ENCODE results near the gene CATSPER4. TPM values are rescaled to one million over a fixed set of nuclear protein-coding genes. Genes with fewer than 3 reads are reported as not detected.

Gene CATSPER4
- total and polyA plus RNA-seq, 2 experiments from 2014 or later, result 0.31 TPM; not detected in 1

DNA sequence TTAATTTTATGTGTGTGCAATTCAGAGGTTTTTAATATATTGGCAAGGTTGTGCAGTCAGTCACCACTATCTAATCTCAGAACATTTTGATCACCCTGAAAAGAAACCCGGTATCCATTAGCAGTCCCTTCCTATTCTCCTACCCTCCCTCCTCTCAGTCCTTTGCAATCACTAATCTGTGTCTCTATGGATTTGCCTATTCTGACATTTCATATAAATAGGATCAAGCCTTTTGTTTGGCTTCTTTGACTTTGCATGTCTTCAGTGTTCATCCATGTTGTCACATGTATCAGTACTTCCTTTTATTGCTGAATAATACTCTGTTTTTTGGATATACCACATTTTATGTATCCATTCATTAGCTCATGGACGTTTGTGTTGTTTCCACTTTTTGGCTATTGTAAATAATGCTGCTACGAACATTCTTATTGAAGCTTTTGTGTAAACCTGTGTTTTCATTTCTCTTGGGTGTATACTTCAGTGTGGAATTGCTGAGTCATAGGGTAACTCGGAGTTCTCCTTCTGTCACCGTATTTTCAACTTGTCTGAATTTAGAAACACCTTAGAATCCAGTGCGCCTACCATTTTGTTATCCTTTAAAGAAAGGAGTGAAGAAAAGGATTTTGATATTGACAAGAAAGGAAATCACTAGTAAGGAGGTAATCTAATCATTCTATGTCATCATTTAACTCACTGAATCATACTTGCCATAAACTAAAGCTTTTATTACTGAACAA is 47.0 kb downstream of the CATSPER4 start:
- ATAC-seq, result no peak
- Histone ChIP-seq H3K4me2 (no peak overlapping the region), H2AFZ (no peak overlapping the region), H3K27ac (ENCODE audit: low read depth) (no peak overlapping the region), H3K4me3 (no peak overlapping the region), H4K20me1 (replicated peaks; ENCODE audit: insufficient read depth) (peaks cover 61% of the 10 kb centered on the region), H3K4me1 (ENCODE audit: insufficient read depth) (peaks cover 20% of the 10 kb centered on the region), H3K9me2 (ENCODE audit: insufficient read depth) (no peaks in the 10 kb centered on the region), H3K36me3 (ENCODE audit: insufficient read depth) (peaks cover 3% of the 10 kb centered on the region; the same call in 1 of the 2 replicates), H3F3A (replicated peaks; ENCODE audit: low read depth) (no peaks in the 10 kb centered on the region), H3K79me2 (replicated peaks; ENCODE audit: insufficient read depth) (peaks cover 81% of the 10 kb centered on the region), H3K27me3 (ENCODE audit: insufficient read depth) (peaks cover 6% of the 10 kb centered on the region; the same call in 1 of the 2 replicates)
- DNase-seq (ENCODE audit: low spot score), result no peak
- Mint-ChIP-seq H3K4me1 (peaks cover 25% of the 10 kb centered on the region; the same call in 2 of the 3 replicates), H3K36me3 (ENCODE audit: low read depth) (peaks cover 29% of the 10 kb centered on the region), H3K27ac (peak overlapping the region; percentile 81; the same call in 1 of the 2 replicates), H3K9me3 (peaks cover 9% of the 10 kb centered on the region; the same call in 2 of the 3 replicates), H3K4me3 (no peak overlapping the region), H3K27me3 (ENCODE audit: insufficient read depth, low read depth, poor library complexity) (peaks cover 7% of the 10 kb centered on the region)
- TF ChIP-seq, protein P1, sequence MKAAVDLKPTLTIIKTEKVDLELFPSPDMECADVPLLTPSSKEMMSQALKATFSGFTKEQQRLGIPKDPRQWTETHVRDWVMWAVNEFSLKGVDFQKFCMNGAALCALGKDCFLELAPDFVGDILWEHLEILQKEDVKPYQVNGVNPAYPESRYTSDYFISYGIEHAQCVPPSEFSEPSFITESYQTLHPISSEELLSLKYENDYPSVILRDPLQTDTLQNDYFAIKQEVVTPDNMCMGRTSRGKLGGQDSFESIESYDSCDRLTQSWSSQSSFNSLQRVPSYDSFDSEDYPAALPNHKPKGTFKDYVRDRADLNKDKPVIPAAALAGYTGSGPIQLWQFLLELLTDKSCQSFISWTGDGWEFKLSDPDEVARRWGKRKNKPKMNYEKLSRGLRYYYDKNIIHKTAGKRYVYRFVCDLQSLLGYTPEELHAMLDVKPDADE (IDR thresholded peaks at IDR 0.05), result no peak
- TF ChIP-seq ZNF331 (CRISPR knock-in tag; IDR thresholded peaks at IDR 0.05; ENCODE audit: low read depth) (no peak), EZH2phosphoT487 (IDR thresholded peaks at IDR 0.05; ENCODE audit: unreplicated experiment) (no peak), EZH2 (IDR thresholded peaks at IDR 0.05; ENCODE audit: low read depth, unreplicated experiment) (no peak), STAT1 (IDR thresholded peaks at IDR 0.05; ENCODE audit: unreplicated experiment) (no peak), JUNB (IDR thresholded peaks at IDR 0.05; ENCODE audit: unreplicated experiment) (no peak), NANOG (IDR thresholded peaks at IDR 0.05; ENCODE audit: borderline replicate concordance) (no peak), POLR2AphosphoS5 (IDR thresholded peaks at IDR 0.05; ENCODE audit: low read depth) (no peak), CREB1 (CRISPR knock-in tag; IDR thresholded peaks at IDR 0.05; ENCODE audit: low read depth) (no peak)
- TF ChIP-seq, protein P2, sequence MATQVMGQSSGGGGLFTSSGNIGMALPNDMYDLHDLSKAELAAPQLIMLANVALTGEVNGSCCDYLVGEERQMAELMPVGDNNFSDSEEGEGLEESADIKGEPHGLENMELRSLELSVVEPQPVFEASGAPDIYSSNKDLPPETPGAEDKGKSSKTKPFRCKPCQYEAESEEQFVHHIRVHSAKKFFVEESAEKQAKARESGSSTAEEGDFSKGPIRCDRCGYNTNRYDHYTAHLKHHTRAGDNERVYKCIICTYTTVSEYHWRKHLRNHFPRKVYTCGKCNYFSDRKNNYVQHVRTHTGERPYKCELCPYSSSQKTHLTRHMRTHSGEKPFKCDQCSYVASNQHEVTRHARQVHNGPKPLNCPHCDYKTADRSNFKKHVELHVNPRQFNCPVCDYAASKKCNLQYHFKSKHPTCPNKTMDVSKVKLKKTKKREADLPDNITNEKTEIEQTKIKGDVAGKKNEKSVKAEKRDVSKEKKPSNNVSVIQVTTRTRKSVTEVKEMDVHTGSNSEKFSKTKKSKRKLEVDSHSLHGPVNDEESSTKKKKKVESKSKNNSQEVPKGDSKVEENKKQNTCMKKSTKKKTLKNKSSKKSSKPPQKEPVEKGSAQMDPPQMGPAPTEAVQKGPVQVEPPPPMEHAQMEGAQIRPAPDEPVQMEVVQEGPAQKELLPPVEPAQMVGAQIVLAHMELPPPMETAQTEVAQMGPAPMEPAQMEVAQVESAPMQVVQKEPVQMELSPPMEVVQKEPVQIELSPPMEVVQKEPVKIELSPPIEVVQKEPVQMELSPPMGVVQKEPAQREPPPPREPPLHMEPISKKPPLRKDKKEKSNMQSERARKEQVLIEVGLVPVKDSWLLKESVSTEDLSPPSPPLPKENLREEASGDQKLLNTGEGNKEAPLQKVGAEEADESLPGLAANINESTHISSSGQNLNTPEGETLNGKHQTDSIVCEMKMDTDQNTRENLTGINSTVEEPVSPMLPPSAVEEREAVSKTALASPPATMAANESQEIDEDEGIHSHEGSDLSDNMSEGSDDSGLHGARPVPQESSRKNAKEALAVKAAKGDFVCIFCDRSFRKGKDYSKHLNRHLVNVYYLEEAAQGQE (IDR thresholded peaks at IDR 0.05; ENCODE audit: unreplicated experiment), result no peak
- TF ChIP-seq, protein P3, sequence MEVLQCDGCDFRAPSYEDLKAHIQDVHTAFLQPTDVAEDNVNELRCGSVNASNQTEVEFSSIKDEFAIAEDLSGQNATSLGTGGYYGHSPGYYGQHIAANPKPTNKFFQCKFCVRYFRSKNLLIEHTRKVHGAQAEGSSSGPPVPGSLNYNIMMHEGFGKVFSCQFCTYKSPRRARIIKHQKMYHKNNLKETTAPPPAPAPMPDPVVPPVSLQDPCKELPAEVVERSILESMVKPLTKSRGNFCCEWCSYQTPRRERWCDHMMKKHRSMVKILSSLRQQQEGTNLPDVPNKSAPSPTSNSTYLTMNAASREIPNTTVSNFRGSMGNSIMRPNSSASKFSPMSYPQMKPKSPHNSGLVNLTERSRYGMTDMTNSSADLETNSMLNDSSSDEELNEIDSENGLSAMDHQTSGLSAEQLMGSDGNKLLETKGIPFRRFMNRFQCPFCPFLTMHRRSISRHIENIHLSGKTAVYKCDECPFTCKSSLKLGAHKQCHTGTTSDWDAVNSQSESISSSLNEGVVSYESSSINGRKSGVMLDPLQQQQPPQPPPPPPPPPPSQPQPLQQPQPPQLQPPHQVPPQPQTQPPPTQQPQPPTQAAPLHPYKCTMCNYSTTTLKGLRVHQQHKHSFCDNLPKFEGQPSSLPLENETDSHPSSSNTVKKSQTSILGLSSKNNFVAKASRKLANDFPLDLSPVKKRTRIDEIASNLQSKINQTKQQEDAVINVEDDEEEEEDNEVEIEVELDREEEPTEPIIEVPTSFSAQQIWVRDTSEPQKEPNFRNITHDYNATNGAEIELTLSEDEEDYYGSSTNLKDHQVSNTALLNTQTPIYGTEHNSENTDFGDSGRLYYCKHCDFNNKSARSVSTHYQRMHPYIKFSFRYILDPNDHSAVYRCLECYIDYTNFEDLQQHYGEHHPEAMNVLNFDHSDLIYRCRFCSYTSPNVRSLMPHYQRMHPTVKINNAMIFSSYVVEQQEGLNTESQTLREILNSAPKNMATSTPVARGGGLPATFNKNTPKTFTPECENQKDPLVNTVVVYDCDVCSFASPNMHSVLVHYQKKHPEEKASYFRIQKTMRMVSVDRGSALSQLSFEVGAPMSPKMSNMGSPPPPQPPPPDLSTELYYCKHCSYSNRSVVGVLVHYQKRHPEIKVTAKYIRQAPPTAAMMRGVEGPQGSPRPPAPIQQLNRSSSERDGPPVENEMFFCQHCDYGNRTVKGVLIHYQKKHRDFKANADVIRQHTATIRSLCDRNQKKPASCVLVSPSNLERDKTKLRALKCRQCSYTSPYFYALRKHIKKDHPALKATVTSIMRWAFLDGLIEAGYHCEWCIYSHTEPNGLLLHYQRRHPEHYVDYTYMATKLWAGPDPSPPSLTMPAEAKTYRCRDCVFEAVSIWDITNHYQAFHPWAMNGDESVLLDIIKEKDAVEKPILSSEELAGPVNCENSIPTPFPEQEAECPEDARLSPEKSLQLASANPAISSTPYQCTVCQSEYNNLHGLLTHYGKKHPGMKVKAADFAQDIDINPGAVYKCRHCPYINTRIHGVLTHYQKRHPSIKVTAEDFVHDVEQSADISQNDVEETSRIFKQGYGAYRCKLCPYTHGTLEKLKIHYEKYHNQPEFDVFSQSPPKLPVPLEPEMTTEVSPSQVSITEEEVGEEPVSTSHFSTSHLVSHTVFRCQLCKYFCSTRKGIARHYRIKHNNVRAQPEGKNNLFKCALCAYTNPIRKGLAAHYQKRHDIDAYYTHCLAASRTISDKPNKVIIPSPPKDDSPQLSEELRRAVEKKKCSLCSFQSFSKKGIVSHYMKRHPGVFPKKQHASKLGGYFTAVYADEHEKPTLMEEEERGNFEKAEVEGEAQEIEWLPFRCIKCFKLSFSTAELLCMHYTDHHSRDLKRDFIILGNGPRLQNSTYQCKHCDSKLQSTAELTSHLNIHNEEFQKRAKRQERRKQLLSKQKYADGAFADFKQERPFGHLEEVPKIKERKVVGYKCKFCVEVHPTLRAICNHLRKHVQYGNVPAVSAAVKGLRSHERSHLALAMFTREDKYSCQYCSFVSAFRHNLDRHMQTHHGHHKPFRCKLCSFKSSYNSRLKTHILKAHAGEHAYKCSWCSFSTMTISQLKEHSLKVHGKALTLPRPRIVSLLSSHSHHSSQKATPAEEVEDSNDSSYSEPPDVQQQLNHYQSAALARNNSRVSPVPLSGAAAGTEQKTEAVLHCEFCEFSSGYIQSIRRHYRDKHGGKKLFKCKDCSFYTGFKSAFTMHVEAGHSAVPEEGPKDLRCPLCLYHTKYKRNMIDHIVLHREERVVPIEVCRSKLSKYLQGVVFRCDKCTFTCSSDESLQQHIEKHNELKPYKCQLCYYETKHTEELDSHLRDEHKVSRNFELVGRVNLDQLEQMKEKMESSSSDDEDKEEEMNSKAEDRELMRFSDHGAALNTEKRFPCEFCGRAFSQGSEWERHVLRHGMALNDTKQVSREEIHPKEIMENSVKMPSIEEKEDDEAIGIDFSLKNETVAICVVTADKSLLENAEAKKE (CRISPR knock-in tag; IDR thresholded peaks at IDR 0.05), result no peak
- TF ChIP-seq, protein P4, sequence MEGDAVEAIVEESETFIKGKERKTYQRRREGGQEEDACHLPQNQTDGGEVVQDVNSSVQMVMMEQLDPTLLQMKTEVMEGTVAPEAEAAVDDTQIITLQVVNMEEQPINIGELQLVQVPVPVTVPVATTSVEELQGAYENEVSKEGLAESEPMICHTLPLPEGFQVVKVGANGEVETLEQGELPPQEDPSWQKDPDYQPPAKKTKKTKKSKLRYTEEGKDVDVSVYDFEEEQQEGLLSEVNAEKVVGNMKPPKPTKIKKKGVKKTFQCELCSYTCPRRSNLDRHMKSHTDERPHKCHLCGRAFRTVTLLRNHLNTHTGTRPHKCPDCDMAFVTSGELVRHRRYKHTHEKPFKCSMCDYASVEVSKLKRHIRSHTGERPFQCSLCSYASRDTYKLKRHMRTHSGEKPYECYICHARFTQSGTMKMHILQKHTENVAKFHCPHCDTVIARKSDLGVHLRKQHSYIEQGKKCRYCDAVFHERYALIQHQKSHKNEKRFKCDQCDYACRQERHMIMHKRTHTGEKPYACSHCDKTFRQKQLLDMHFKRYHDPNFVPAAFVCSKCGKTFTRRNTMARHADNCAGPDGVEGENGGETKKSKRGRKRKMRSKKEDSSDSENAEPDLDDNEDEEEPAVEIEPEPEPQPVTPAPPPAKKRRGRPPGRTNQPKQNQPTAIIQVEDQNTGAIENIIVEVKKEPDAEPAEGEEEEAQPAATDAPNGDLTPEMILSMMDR (conservative IDR thresholded peaks at IDR 0.05; ENCODE audit: low read depth in 2 of 2), result no peak

All from GM23338 (cell line).